HG02571 (cell line): Measurements from ENCODE around the gene CFAP410.
"Not testable (repeated sequence)": the region's sequence is repeated elsewhere in the genome, so short reads cannot be mapped to it uniquely, and the experiment has no call there.

Experiments
- ATAC-seq: cut with Tn5 transposase; IDR thresholded peaks from one replicate; pipeline ENCODE4 v1.9.1; 2021; ENCODE audit warnings: mild to moderate bottlenecking, moderate library complexity; ENCODE audit not compliant: unreplicated experiment

CFAP410 gene

GRCh38 chr21:44318489-44319285 is 20.5 kb downstream of the CFAP410 start:
- no peak for ATAC-seq

- no peak for ATAC-seq
Observed at GRCh38 chr21:44317871-44318270, 21.3 kb downstream of the CFAP410 start.

GRCh38 chr21:44317241-44317782 is 21.9 kb downstream of the CFAP410 start:
- no peak for ATAC-seq

- no peak for ATAC-seq
Observed at GRCh38 chr21:44316277-44316900, 22.8 kb downstream of the CFAP410 start.

- ATAC-seq, result no peak
Observed at GRCh38 chr21:44315691-44316203, 23.4 kb downstream of the CFAP410 start.

GRCh38 chr21:44314561-44314960 is 24.6 kb downstream of the CFAP410 start:
- no peak for ATAC-seq

- ATAC-seq, result no peak
Observed at GRCh38 chr21:44314128-44314527, 25.1 kb downstream of the CFAP410 start.

- ATAC-seq, result no peak
Observed at GRCh38 chr21:44313451-44313850, 25.7 kb downstream of the CFAP410 start.

- ATAC-seq, result no peak
Observed at GRCh38 chr21:44312716-44313115, 26.5 kb downstream of the CFAP410 start.

GRCh38 chr21:44312089-44312488 is 27.1 kb downstream of the CFAP410 start:
- ATAC-seq, result no peak

- ATAC-seq, result no peak
Observed at GRCh38 chr21:44310628-44311507, 28.3 kb downstream of the CFAP410 start.

GRCh38 chr21:44306936-44307704 is 32.1 kb downstream of the CFAP410 start:
- no peak for ATAC-seq

- no peak for ATAC-seq
Observed at GRCh38 chr21:44305691-44306090, 33.5 kb downstream of the CFAP410 start.

- ATAC-seq, result no peak
Observed at GRCh38 chr21:44304877-44305293, 34.3 kb downstream of the CFAP410 start.

- ATAC-seq, result no peak
Observed at GRCh38 chr21:44304011-44304616, 35.1 kb downstream of the CFAP410 start.

GRCh38 chr21:44303490-44303981 is 35.7 kb downstream of the CFAP410 start:
- no peak for ATAC-seq

GRCh38 chr21:44302573-44303401 is 36.4 kb downstream of the CFAP410 start:
- ATAC-seq, result not testable (repeated sequence)

- ATAC-seq, result no peak
Observed at GRCh38 chr21:44301961-44302406, 37.2 kb downstream of the CFAP410 start.

- no peak for ATAC-seq
Observed at GRCh38 chr21:44301141-44301540, 38.0 kb downstream of the CFAP410 start.
